GM12873 (cell line): Measurements from ENCODE around the gene OAS3.

Experiments
- CTCF ChIP-seq: IDR thresholded peaks from 2 replicates; pipeline ENCODE4 v1.5.1; 2012; ENCODE audit warnings: low read depth, mild to moderate bottlenecking, moderate library complexity, low read length, control low read depth; ENCODE audit not compliant: insufficient read depth; ENCODE audit errors: missing control alignments

Gene OAS3

DNA sequence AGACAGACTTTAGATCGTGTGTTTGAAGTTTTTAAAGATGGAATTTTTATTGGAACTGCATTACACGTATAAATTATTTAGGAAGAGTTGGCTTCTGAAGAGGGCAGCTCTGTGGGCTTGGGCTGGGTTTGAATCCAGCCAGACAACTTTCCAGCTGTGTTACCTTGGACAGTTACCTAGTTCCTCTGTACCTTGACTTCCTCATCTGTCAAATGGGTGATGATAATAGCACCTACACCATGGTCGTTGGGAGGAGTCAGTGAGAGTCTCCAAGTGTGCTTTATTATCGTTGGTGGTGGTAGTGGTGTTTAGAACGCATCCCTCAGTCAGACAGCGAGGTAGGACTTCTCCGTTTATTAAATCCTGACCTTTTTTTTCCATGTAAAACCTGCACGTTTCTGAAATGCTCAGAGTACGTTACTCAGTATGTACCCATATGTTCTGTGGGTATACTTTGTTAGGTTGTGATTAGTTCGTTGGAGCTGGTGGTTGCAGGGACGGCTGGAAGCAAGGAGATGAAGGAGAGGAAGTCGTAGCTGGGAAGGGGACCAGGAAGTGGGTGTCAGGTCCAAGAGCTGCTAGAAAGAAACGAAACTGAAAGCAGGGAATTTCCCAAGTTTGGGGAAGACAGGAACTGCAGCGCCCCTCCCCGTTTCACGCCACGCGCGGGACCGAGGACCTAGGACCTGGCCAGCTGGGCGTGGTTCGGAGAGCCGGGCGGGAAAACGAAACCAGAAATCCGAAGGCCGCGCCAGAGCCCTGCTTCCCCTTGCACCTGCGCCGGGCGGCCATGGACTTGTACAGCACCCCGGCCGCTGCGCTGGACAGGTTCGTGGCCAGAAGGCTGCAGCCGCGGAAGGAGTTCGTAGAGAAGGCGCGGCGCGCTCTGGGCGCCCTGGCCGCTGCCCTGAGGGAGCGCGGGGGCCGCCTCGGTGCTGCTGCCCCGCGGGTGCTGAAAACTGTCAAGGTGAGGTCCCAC is at the start of gene OAS3:
Gene OAS3, plus strand, starts transcription at position 734 of the 979 bp plus-strand sequence. Its CDS starts 57 bp downstream, at position 791.
- no peak for TF ChIP-seq CTCF

GRCh38 chr12:112891093-112892024 is 46.9 kb upstream of the OAS3 start:
- TF ChIP-seq CTCF = no peak

DNA sequence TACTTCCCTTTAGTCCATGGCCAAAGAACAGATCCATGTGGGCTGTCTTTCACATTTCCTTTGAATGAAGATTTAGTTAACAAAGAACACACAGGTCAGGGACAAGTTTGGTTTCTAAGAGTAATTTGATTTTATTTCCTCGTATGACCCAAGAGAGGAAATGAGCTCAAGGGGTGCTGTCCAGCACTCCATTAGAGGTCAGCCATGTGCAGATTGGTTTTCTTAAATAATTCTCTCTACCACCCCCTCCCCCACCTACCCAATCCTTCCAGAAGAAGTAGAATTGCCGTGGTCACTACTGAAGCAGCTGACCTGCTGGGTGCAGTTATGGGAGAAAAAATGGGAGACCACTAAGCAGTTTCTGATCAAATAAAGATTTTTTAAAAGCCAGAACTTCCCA is 45.4 kb upstream of the OAS3 start:
- no peak for TF ChIP-seq CTCF

DNA sequence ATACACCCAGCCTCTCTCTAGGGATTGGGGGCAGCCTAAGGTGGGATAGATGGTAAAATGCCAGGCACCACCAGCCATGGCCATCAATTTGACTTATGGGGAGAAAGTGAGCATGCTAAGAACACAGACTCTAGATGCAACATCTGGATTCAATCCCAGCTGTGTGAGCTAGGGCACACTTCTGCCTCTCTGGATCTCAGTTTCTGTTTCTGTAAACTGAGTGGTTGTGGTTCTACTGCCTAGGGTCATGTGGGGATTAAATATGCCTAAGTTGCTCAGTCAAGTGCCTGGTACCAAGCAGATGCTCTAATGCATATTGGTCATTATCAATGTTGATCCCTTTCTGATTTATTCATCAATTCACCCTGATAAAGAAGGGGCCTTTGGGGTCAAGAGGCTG is 44.1 kb upstream of the OAS3 start:
- no peak for TF ChIP-seq CTCF

- TF ChIP-seq CTCF = no peak
Measured at GRCh38 chr12:112898380-112898779, 39.9 kb upstream of the OAS3 start.

DNA sequence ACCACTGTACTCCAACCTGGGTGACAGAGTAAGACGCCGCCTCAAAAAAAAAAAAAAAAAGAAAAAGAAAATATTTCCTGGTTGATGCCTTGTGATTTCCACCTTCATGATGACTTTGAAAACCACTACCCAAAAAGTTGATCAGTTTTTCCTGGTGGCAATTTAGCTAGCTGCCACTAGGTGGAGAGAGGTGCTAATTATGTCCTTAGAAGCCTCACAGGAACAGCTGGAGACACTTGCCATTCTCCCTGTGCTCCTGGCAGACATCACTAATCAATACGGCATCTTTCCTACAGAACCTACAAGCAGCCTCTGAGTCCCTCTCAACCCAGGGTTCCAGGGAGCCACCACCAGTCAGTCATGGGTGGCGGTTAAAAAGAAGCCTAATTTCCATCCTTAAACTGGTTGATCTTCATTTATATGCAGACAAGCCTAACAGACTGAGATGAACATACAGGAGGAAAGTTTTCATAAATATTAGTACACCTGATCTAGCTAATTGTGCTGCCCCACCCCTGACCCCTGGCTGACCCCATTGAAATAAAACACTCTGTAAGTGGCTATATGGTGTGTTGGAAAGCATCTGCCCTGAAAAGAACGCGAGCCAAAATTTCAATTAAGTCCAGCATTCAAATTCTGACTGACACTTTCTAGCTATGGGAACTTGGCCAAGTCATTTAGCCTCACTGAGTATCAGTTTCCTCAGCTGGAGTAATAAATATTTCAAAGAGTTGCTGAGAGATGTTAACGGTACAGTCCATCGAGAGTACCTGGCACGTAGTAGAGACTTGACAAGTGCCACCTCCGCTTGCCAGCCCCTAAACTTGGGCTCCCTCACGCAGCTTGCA is 37.8 kb upstream of the OAS3 start:
- TF ChIP-seq CTCF = peak; percentile 82
